CD4-positive, alpha-beta T cell treated with Interleukin-6 at 100 ng/mL for 8 hours (primary cell): ENCODE measurements around the gene PLAU.
A peak's percentile ranks its signal among the peaks of the same experiment; 100 is the strongest.

Source experiments
- DNase-seq: peaks from one replicate; pipeline ENCODE4 v3.0.0-alpha.2; 2020; ENCODE audit warnings: mixed read lengths, low spot score

Gene PLAU

GRCh38 chr10:73910764-73911552 is at the start of gene PLAU:
TSS of gene PLAU (plus strand) at chr10:73911132. CDS start at chr10:73911556, 424 bp downstream.
- DNase-seq, result peak; percentile 23

- DNase-seq, result no peak
Measured at GRCh38 chr10:73862011-73862410, 48.9 kb upstream of the PLAU start.

- DNase-seq, result no peak
Measured at GRCh38 chr10:73863039-73863817, 47.7 kb upstream of the PLAU start.

GRCh38 chr10:73864229-73864628 is 46.7 kb upstream of the PLAU start:
- no peak for DNase-seq

GRCh38 chr10:73865107-73865458 is 45.8 kb upstream of the PLAU start:
- DNase-seq, result peak; percentile 23

GRCh38 chr10:73865459-73866442 is 45.2 kb upstream of the PLAU start:
- DNase-seq, result peak; percentile 76

- DNase-seq, result no peak
Measured at GRCh38 chr10:73866621-73867020, 44.3 kb upstream of the PLAU start.

GRCh38 chr10:73867126-73867807 is 43.7 kb upstream of the PLAU start:
- DNase-seq, result no peak

GRCh38 chr10:73867871-73868631 is 42.9 kb upstream of the PLAU start:
- no peak for DNase-seq

GRCh38 chr10:73868655-73869195 is 42.2 kb upstream of the PLAU start:
- DNase-seq, result no peak

- no peak for DNase-seq
Measured at GRCh38 chr10:73871295-73872189, 39.4 kb upstream of the PLAU start.

- DNase-seq, result no peak
Measured at GRCh38 chr10:73872190-73872710, 38.7 kb upstream of the PLAU start.

GRCh38 chr10:73873142-73873837 is 37.6 kb upstream of the PLAU start:
- no peak for DNase-seq

- no peak for DNase-seq
Measured at GRCh38 chr10:73873838-73874215, 37.1 kb upstream of the PLAU start.

- peak; percentile 88 for DNase-seq
Measured at GRCh38 chr10:73874267-73875138, 36.4 kb upstream of the PLAU start, which contains the start of gene CAMK2G. TSS of gene CAMK2G (minus strand) at chr10:73874555. CDS start at chr10:73874461, 94 bp downstream.

GRCh38 chr10:73875139-73875475 is 35.8 kb upstream of the PLAU start:
- DNase-seq, result peak; percentile 71

GRCh38 chr10:73876157-73876556 is 34.8 kb upstream of the PLAU start:
- DNase-seq, result no peak

- DNase-seq, result no peak
Measured at GRCh38 chr10:73876566-73876965, 34.4 kb upstream of the PLAU start.
